Pancreas (tissue), 10 donors: ENCODE data around the gene TLE5. TPM values are rescaled to one million over a fixed set of nuclear protein-coding genes. Genes with fewer than 3 reads are reported as not detected.
A peak's percentile ranks its signal among the peaks of the same experiment; 100 is the strongest.
"Not testable (repeated sequence)": the region's sequence is repeated elsewhere in the genome, so short reads cannot be mapped to it uniquely, and the experiment has no call there.

Source experiments
- ATAC-seq, 4 donors: fragments of 200-7000 bp; cut with Tn5 transposase; one replicate each; pipeline versions ENCODE4 v1.8.0 to v1.9.1; 2020; ENCODE audit warnings: mild to moderate bottlenecking in 4 of 4, moderate library complexity in 4 of 4
- DNase-seq, 6 donors: peaks; one replicate each; pipeline ENCODE4 v3.0.0-alpha.2; 2020
- FAIRE-seq: peaks from 2 replicates; lab custom pipeline; 2012; peaks lifted over from hg19 to GRCh38; lab: Jason Lieb, UNC
- H3K27ac ChIP-seq, 4 donors: fragments of 200-600 bp; sonication (generic); 1 replicate in 3 of 4; 2 replicates in 1 of 4; pipeline versions ENCODE4 v1.5.0 to v1.8.0; 2020
- H3K27me3 ChIP-seq, 4 donors: fragments of 200-600 bp; one replicate each; pipeline ENCODE4 v1.8.0; 2021
- H3K36me3 ChIP-seq, 3 donors: fragments of 200-600 bp; sonication (generic) in 1 of 3; one replicate each; pipeline versions ENCODE4 v1.5.0 to v1.8.0; 2020 to 2021
- H3K4me1 ChIP-seq, 3 donors: fragments of 200-600 bp; one replicate each; pipeline ENCODE4 v1.8.0; 2021
- H3K4me3 ChIP-seq, 4 donors: fragments of 200-600 bp; sonication (generic) in 2 of 4; one replicate each; pipeline versions ENCODE4 v1.5.0 to v1.8.0; 2020 to 2021
- H3K9me3 ChIP-seq, 4 donors: fragments of 200-600 bp; one replicate each; pipeline ENCODE4 v1.8.0; 2021
- CTCF ChIP-seq, 4 donors: fragments of 200-600 bp; sonication (generic) in 3 of 4; IDR thresholded peaks; one replicate each; pipeline versions ENCODE4 v1.5.0 to v1.8.0; 2021; ENCODE audit warnings: antibody characterized with exemption in 4 of 4
- WGBS, 2 donors: extraction: QIAGEN DNeasy Blood & Tissue Kit; methylation state at CpG; one replicate each; pipeline ENCODE4 v1.1.7; 2013; 5-methylcytosine and 5-hydroxymethylcytosine counted together
- intact Hi-C, 3 donors: fragments of 100-400 bp; cut with DNase I; formaldehyde crosslinking; loops; one replicate each; pipeline versions ENCODE4 v1.11.1 to v1.14.2; 2022
- polyA plus RNA-seq, 2 donors: library from polyadenylated mRNA; stranded (reverse); fragments of 200-250 nt; gene quantifications; one replicate each; pipeline ENCODE4 v1.2.3, GENCODE V29; 2013
- total RNA-seq, 6 donors: library from RNA; stranded (reverse); fragmentation: NEBNext Ultra II Directional in 4 of 6; extraction: Animal tissue kit (Norgen Biotek cat#: 25700) in 4 of 6; gene quantifications; one replicate each; pipeline versions ENCODE4 v1.2.1 to v1.2.4, GENCODE V29; 2021 to 2023
- donor health status: healthy with polysubstance abuse.
- donor health status: DM: no; HTN: no; CAD: no; lungs with moderate emphysema.
- donor health status: DM: no; HTN: no; CAD: no.
- donor health status: control.
- donor health status: control.
- donor health status: Bipolar disorder and iron deficiency.
- donor health status: DM: yes; HTN: yes; CAD: no.
- donor health status: DM: no; HTN: no; CAD: no.
- donor health status: DM: no; HTN: no; CAD: no.
- donor health status: DM: yes; HTN: yes; CAD: no.

Gene TLE5
- total and polyA plus RNA-seq, 8 donors: 165 to 573 (median 229) TPM

- no peak for FAIRE-seq
- peak in 1 of 6 donors; percentile 79 for DNase-seq
- H3K27me3 ChIP-seq: no peaks in the 10 kb centered on the region
- no peaks in the 10 kb centered on the region for H3K9me3 ChIP-seq
- H3K36me3 ChIP-seq: peaks cover 0 to 13% (median 7%) of the 10 kb centered on the region in 3 donors
- 71 to 73% methylated on average over 14 to 15 of the region's 15 CpGs for WGBS, 2 donors
- H3K27ac ChIP-seq: no peak overlapping the region
- intact Hi-C loops: no loop called here
- no peak for TF ChIP-seq CTCF (IDR thresholded peaks at IDR 0.05)
- no peak for ATAC-seq
- H3K4me1 ChIP-seq: peaks cover 23 to 31% (median 27%) of the 10 kb centered on the region in 3 donors
- H3K4me3 ChIP-seq: no peak overlapping the region
These were observed 9.1 kb downstream of the TLE5 start for GRCh38 chr19:3053218-3053621.

GRCh38 chr19:3050016-3050415 is 12.3 kb downstream of the TLE5 start:
- H3K36me3 ChIP-seq, FAIRE-seq, intact Hi-C loops, H3K4me3 ChIP-seq, H3K9me3 ChIP-seq, DNase-seq, ATAC-seq, H3K4me1 ChIP-seq, H3K27me3 ChIP-seq, H3K27ac ChIP-seq: not testable (repeated sequence)
- WGBS, 2 donors: 96 to 97% methylated on average over 7 of the region's 7 CpGs

- FAIRE-seq: no peak
- H3K4me3 ChIP-seq: no peak overlapping the region
- H3K4me1 ChIP-seq: peaks cover 0 to 3% (median 0%) of the 10 kb centered on the region in 3 donors
- no peaks in the 10 kb centered on the region for H3K9me3 ChIP-seq
- no peak overlapping the region for H3K27ac ChIP-seq
- peaks cover 0 to 5% (median 0%) of the 10 kb centered on the region in 3 donors for H3K36me3 ChIP-seq
- ATAC-seq: no peak
- no peaks in the 10 kb centered on the region for H3K27me3 ChIP-seq
- intact Hi-C loops: no loop called here
- TF ChIP-seq CTCF (IDR thresholded peaks at IDR 0.05): no peak
- no peak for DNase-seq
- WGBS, 2 donors: 95 to 97% methylated on average over 3 of the region's 3 CpGs
These were observed 13.2 kb downstream of the TLE5 start for GRCh38 chr19:3049089-3049488.

- FAIRE-seq: no peak
- no peaks in the 10 kb centered on the region for H3K9me3 ChIP-seq
- WGBS, 2 donors: 87 to 96% methylated on average over 5 of the region's 5 CpGs
- no peak for ATAC-seq
- no peak for TF ChIP-seq CTCF (IDR thresholded peaks at IDR 0.05)
- H3K4me3 ChIP-seq: no peak overlapping the region
- H3K27me3 ChIP-seq: no peaks in the 10 kb centered on the region
- intact Hi-C loops: no loop called here
- H3K4me1 ChIP-seq: peaks cover 0 to 3% (median 0%) of the 10 kb centered on the region in 3 donors
- peak overlapping the region in 3 of 4 donors; percentile 6 to 68 (median 58) for H3K27ac ChIP-seq
- DNase-seq: no peak
- H3K36me3 ChIP-seq: peaks cover 0 to 2% (median 0%) of the 10 kb centered on the region in 3 donors
These were observed 14.1 kb downstream of the TLE5 start for GRCh38 chr19:3048190-3048533.

- Histone ChIP-seq H3K9me3 (no peaks in the 10 kb centered on the region), H3K27me3 (no peaks in the 10 kb centered on the region), H3K4me3 (peak overlapping the region in 3 of 4 donors; percentile 8 to 41 (median 34)), H3K36me3 (no peaks in the 10 kb centered on the region), H3K4me1 (peaks cover 0 to 3% (median 0%) of the 10 kb centered on the region in 3 donors), H3K27ac (peak overlapping the region in 3 of 4 donors; percentile 6 to 68 (median 58))
- DNase-seq (peak; percentile 65 to 87 (median 77)), ATAC-seq (peak; percentile 69 to 90 (median 82)), FAIRE-seq (no peak)
- 16 to 17% methylated on average over 28 of the region's 28 CpGs for WGBS, 2 donors
- intact Hi-C loops: no loop called here
- no peak for TF ChIP-seq CTCF (IDR thresholded peaks at IDR 0.05)
These were observed 14.7 kb downstream of the TLE5 start for GRCh38 chr19:3047496-3048189.
